K562 (cell line): ENCODE data around the gene IQCM. TPM values are rescaled to one million over a fixed set of nuclear protein-coding genes. Genes with fewer than 3 reads are reported as not detected.

ENCODE experiments used
- ATAC-seq: fragments of 200-7000 bp; cut with Tn5 transposase; 3 replicates; pipeline ENCODE4 v1.9.1; 2020; ENCODE audit warnings: moderate library complexity
- BruUV-seq: library from RNA; stranded (reverse); fragments of 400-500 nt; replicated peaks from 2 replicates; lab custom pipeline; 2021; lab: Mats Ljungman, UMichigan
- CTCF ChIA-PET: fragments of 300-600 bp; formaldehyde crosslinking; extraction: SDS; loops from one replicate; lab custom pipeline; 2021; ENCODE audit warnings: low intra/inter-chr PET ratio; lab: Yijun Ruan, JAX
- POLR2A ChIA-PET: fragments of 300-600, 350-650 bp; sonication (Branson Sonifier 250); formaldehyde crosslinking; extraction: SDS; loops from one replicate; lab custom pipeline; 2021; ENCODE audit warnings: antibody characterized with exemption, inconsistent platforms; lab: Yijun Ruan, JAX
- DNase-seq, 4 experiments: peaks; one replicate each; pipeline versions ENCODE4 v3.0.0 to v3.0.0-alpha.2; 2011 to 2018; ENCODE audit warnings: low spot score in 3 of 4, mixed read lengths in 3 of 4; ENCODE audit errors: extremely low read depth in 1 of 4
- FAIRE-seq: peaks from 2 replicates; lab custom pipeline; 2011; peaks lifted over from hg19 to GRCh38; lab: Jason Lieb, UNC
- H2AFZ ChIP-seq: 2 replicates; pipeline ENCODE4 v1.6.0; 2011; ENCODE audit warnings: low read depth, low read length, control low read depth, inconsistent platforms
- H3K27ac ChIP-seq: fragments of 200-600 bp; 3 replicates; pipeline ENCODE4 v1.8.0; 2011; ENCODE audit warnings: low read depth, mild to moderate bottlenecking, control low read depth, inconsistent platforms, low read length, moderate library complexity, mixed read lengths; ENCODE audit errors: extremely low read depth
- H3K27me3 ChIP-seq, 2 experiments: fragments of 300-600 bp in 1 of 2; 2 replicates in 1 of 2; 3 replicates in 1 of 2; pipeline versions ENCODE4 v1.6.0 to v1.8.0; 2011; ENCODE audit warnings: inconsistent platforms in 2 of 2, low read length in 2 of 2, mild to moderate bottlenecking in 1 of 2, mixed read lengths in 1 of 2, moderate library complexity in 1 of 2; ENCODE audit not compliant: control insufficient read depth in 2 of 2, insufficient read depth in 2 of 2
- H3K36me3 ChIP-seq: fragments of 300-600 bp; 3 replicates; pipeline ENCODE4 v1.8.0; 2011; ENCODE audit warnings: mild to moderate bottlenecking, low read length, inconsistent platforms; ENCODE audit not compliant: control insufficient read depth, insufficient read depth
- H3K4me1 ChIP-seq, 2 experiments: fragments of 200-600 bp in 1 of 2; replicated peaks in 1 of 2; 2 replicates in 1 of 2; 3 replicates in 1 of 2; pipeline versions ENCODE4 v1.5.1 to v1.8.0; 2011; ENCODE audit warnings: inconsistent platforms in 2 of 2, low read length in 2 of 2, mild to moderate bottlenecking in 1 of 2, mixed read lengths in 1 of 2, moderate library complexity in 1 of 2; ENCODE audit not compliant: control insufficient read depth in 2 of 2, insufficient read depth in 2 of 2
- H3K4me2 ChIP-seq: 2 replicates; pipeline ENCODE4 v1.6.1; 2011; ENCODE audit warnings: low read length, control low read depth, inconsistent platforms, mixed read lengths; ENCODE audit not compliant: insufficient read depth
- H3K4me3 ChIP-seq: fragments of 200-600 bp; sonication (generic), shearing (Covaris generic); 2 replicates; pipeline ENCODE4 v1.5.1; 2016; ENCODE audit warnings: control low read depth, inconsistent platforms
- H3K79me2 ChIP-seq: fragments of 200-600 bp; 3 replicates; pipeline ENCODE4 v1.8.0; 2011; ENCODE audit warnings: low read length, inconsistent platforms; ENCODE audit not compliant: control insufficient read depth, insufficient read depth
- H3K9ac ChIP-seq, 2 experiments: 2 replicates each; pipeline versions ENCODE4 v1.6.0 to v1.6.1; 2011; ENCODE audit warnings: low read depth in 2 of 2, low read length in 2 of 2, control low read depth in 1 of 2, inconsistent platforms in 1 of 2, mild to moderate bottlenecking in 1 of 2, mixed read lengths in 1 of 2; ENCODE audit not compliant: insufficient read depth in 1 of 2
- H3K9me1 ChIP-seq: one replicate; pipeline ENCODE4 v1.6.0; 2011; ENCODE audit warnings: inconsistent platforms, mild to moderate bottlenecking, low read length, moderate library complexity; ENCODE audit not compliant: control insufficient read depth, insufficient read depth
- H3K9me3 ChIP-seq: replicated peaks from 2 replicates; pipeline ENCODE4 v1.5.1; 2011; ENCODE audit warnings: low read depth, low read length, inconsistent platforms; ENCODE audit not compliant: control insufficient read depth, insufficient read depth
- H4K20me1 ChIP-seq: replicated peaks from 2 replicates; pipeline ENCODE4 v1.6.1; 2011; ENCODE audit warnings: low read length, inconsistent platforms, mixed read lengths; ENCODE audit not compliant: control insufficient read depth, insufficient read depth
- ETV5 ChIP-seq: sonication (generic); formaldehyde crosslinking; IDR thresholded peaks from 2 replicates; pipeline ENCODE4 v1.4.0; 2020; ENCODE audit warnings: low read depth, mild to moderate bottlenecking, missing genetic modification reagents
- HMBOX1 ChIP-seq: sonication (generic); IDR thresholded peaks from 2 replicates; pipeline ENCODE4 v1.6.1; 2016
- LEF1 ChIP-seq: fragments of 450-650 bp; IDR thresholded peaks from 2 replicates; pipeline ENCODE4 v1.6.1; 2016; ENCODE audit warnings: mild to moderate bottlenecking
- MTF1 ChIP-seq: fragments of 250-450 bp; sonication (Bioruptor Pico); IDR thresholded peaks from 2 replicates; pipeline ENCODE4 v1.9.0; 2021; ENCODE audit warnings: moderate library complexity, mild to moderate bottlenecking, inconsistent platforms, borderline replicate concordance
- NELFE ChIP-seq: IDR thresholded peaks from 2 replicates; pipeline ENCODE4 v1.6.1; 2011; ENCODE audit warnings: mild to moderate bottlenecking; ENCODE audit not compliant: insufficient read depth, insufficient read length
- NFIX ChIP-seq: fragments of 250-450 bp; sonication (Bioruptor Pico); IDR thresholded peaks from 2 replicates; pipeline ENCODE4 v1.4.0; 2020; ENCODE audit warnings: low read depth, mild to moderate bottlenecking, moderate library complexity
- NONO ChIP-seq, 2 experiments: fragments of 200-400 bp in 1 of 2; fragments of 450-650 bp in 1 of 2; formaldehyde crosslinking in 1 of 2; IDR thresholded peaks; 2 replicates each; pipeline ENCODE4 v1.6.1; 2017; ENCODE audit warnings: low read depth in 2 of 2, mild to moderate bottlenecking in 2 of 2, moderate library complexity in 2 of 2, low read length in 1 of 2
- PML ChIP-seq: IDR thresholded peaks from 2 replicates; pipeline ENCODE4 v1.6.1; 2012; ENCODE audit warnings: low read length, inconsistent platforms
- POLR2B ChIP-seq: fragments of 450-650 bp; IDR thresholded peaks from 2 replicates; pipeline ENCODE4 v1.6.1; 2018; ENCODE audit warnings: low read depth; ENCODE audit not compliant: partially characterized antibody
- PRPF4 ChIP-seq: fragments of 200-400 bp; formaldehyde crosslinking; IDR thresholded peaks from one replicate; pipeline ENCODE4 v1.6.1; 2017; ENCODE audit warnings: low read length, low read depth, mild to moderate bottlenecking; ENCODE audit not compliant: insufficient read depth, poor library complexity, severe bottlenecking
- SMAD4 ChIP-seq: fragments of 250-450 bp; sonication (Bioruptor Pico); conservative IDR thresholded peaks from 2 replicates; pipeline ENCODE4 v1.8.0; 2021; ENCODE audit warnings: inconsistent platforms, mild to moderate bottlenecking, moderate library complexity
- YY1 ChIP-seq, 3 experiments: IDR thresholded peaks; 2 replicates each; pipeline ENCODE4 v1.6.1; 2011; ENCODE audit warnings: low read length in 2 of 3, mild to moderate bottlenecking in 2 of 3, moderate library complexity in 2 of 3, borderline replicate concordance in 1 of 3, control low read depth in 1 of 3, low read depth in 1 of 3; ENCODE audit not compliant: insufficient read depth in 3 of 3, insufficient replicate concordance in 2 of 3, control insufficient read depth in 1 of 3, insufficient read length in 1 of 3; ENCODE audit errors: extremely low read depth in 1 of 3
- ZBTB17 ChIP-seq: fragments of 450-650 bp; formaldehyde crosslinking; IDR thresholded peaks from 2 replicates; pipeline ENCODE4 v1.4.0; 2020; ENCODE audit warnings: mild to moderate bottlenecking
- ZNF175 ChIP-seq: fragments of 200-800 bp; sonication (Bioruptor generic); IDR thresholded peaks from 2 replicates; pipeline ENCODE4 v1.6.1; 2016; ENCODE audit warnings: low read depth, mild to moderate bottlenecking, missing genetic modification characterization, missing compliant biosample characterization
- ZNF277 ChIP-seq: fragments of 250-450 bp; sonication (Bioruptor Pico); IDR thresholded peaks from 2 replicates; pipeline ENCODE4 v1.8.0; 2022; ENCODE audit warnings: inconsistent platforms, mild to moderate bottlenecking, moderate library complexity, borderline replicate concordance
- WGBS: fragments of 100-300 bp; shearing (Covaris generic); methylation state at CpG from one replicate; pipeline ENCODE4 v1.1.6; 2016; ENCODE audit warnings: low coverage, mixed read lengths; ENCODE audit not compliant: insufficient coverage; ENCODE audit errors: missing lambda C conversion rate; 5-methylcytosine and 5-hydroxymethylcytosine counted together
- in situ Hi-C: fragments of 300-500 bp; cut with MboI; formaldehyde crosslinking; loops from 4 replicates; pipeline ENCODE4 v1.15.0; 2018; ENCODE audit warnings: inconsistent platforms, mixed read lengths
- intact Hi-C: fragments of 100-400 bp; cut with micrococcal nuclease; formaldehyde crosslinking; loops from 2 replicates; pipeline ENCODE4 v1.14.2; 2022
- polyA plus RNA-seq, 8 experiments: library from polyadenylated mRNA; depleted of rRNA in 4 of 8; stranded (reverse) in 5 of 8; unstranded in 3 of 8; fragments of >200 nt; fragmentation: Nextera tagmentation in 2 of 8; fragmentation: Illumina TruSeq in 1 of 8; extraction: Ambion mirVana in 2 of 8; extraction: Trizol in 1 of 8; gene quantifications; 2 replicates each; pipeline versions ENCODE4 v1.2.1 to v1.2.3, GENCODE V29; 2011 to 2014; ENCODE audit warnings: inconsistent platforms in 1 of 8, missing spikeins in 1 of 8
- total RNA-seq, 7 experiments: library from RNA; depleted of rRNA in 6 of 7; stranded (reverse); fragments of >200 nt in 6 of 7; fragmentation: Illumina TruSeq in 2 of 7; extraction: Trizol in 2 of 7; gene quantifications; 2 replicates each; pipeline versions ENCODE4 v1.2.1 to v1.2.3, GENCODE V29; 2011 to 2021; ENCODE audit warnings: low replicate concordance in 1 of 7

IQCM gene
- total and polyA plus RNA-seq, 9 of the 15 experiments (the other 6 are each of a cell fraction or from before 2014, with no cell fraction given): not detected

- no peak overlapping the region for H2AFZ ChIP-seq
- WGBS: 3% methylated on average over 2 of the region's 2 CpGs
- ChIA-PET CTCF (no interaction called here), POLR2A (no interaction called here)
- TF ChIP-seq MTF1 (CRISPR knock-in tag): no peak
- TF ChIP-seq ETV5 (CRISPR knock-in tag): no peak
- no peak for TF ChIP-seq PRPF4
- TF ChIP-seq HMBOX1: no peak
- no peak for TF ChIP-seq LEF1
- TF ChIP-seq ZNF175: no peak
- TF ChIP-seq ZBTB17 (CRISPR knock-in tag): no peak
- no peak for TF ChIP-seq ZNF277 (CRISPR knock-in tag)
- TF ChIP-seq YY1 (IDR thresholded peaks at IDR 0.05; ENCODE audit: borderline replicate concordance in 1 of 3, control insufficient read depth in 1 of 3, extremely low read depth in 1 of 3, insufficient read depth in 3 of 3, insufficient read length in 1 of 3, insufficient replicate concordance in 2 of 3, low read depth in 1 of 3, low read length in 2 of 3): no peak
- no peak for TF ChIP-seq PML
- no peak for TF ChIP-seq NELFE
- TF ChIP-seq NONO (IDR thresholded peaks at IDR 0.05; ENCODE audit: low read depth in 2 of 2, low read length in 1 of 2): no peak
- no peak for TF ChIP-seq SMAD4
- TF ChIP-seq NFIX (CRISPR knock-in tag): no peak
- TF ChIP-seq POLR2B: no peak
- no peak overlapping the region for H3K27ac ChIP-seq
- in situ Hi-C loops (no loop called here), intact Hi-C loops (no loop called here)
- H3K4me3 ChIP-seq: no peak overlapping the region
- H4K20me1 ChIP-seq: no peaks in the 10 kb centered on the region
- no peak overlapping the region for H3K4me2 ChIP-seq
- no peaks in the 10 kb centered on the region for H3K4me1 ChIP-seq
- no peaks in the 10 kb centered on the region for H3K79me2 ChIP-seq
- no peak for FAIRE-seq
- BruUV-seq: no TSS peak
- H3K9me3 ChIP-seq: no peaks in the 10 kb centered on the region
- no peaks in the 10 kb centered on the region for H3K9me1 ChIP-seq
- no peak for ATAC-seq
- no peak for DNase-seq
- no peaks in the 10 kb centered on the region for H3K27me3 ChIP-seq
- no peaks in the 10 kb centered on the region for H3K36me3 ChIP-seq
- H3K9ac ChIP-seq: no peak overlapping the region
These were observed 103.9 kb downstream of the IQCM start for GRCh38 chr4:149711593-149712365.
